HCT116 (cell line): Measurements from ENCODE around the gene GPC5.

Source experiments
- CBX3 ChIP-seq: IDR thresholded peaks from 2 replicates; pipeline ENCODE4 v1.6.1; 2012; ENCODE audit warnings: low read depth
- CEBPB ChIP-seq: IDR thresholded peaks from 2 replicates; pipeline ENCODE4 v1.6.1; 2012; ENCODE audit warnings: low read depth
- EZH2 ChIP-seq: fragments of 200-600 bp; sonication (generic); IDR thresholded peaks from 2 replicates; pipeline ENCODE4 v1.6.1; 2017; ENCODE audit warnings: antibody characterized with exemption, mixed run types
- JUND ChIP-seq: IDR thresholded peaks from 2 replicates; pipeline ENCODE4 v1.6.1; 2012
- POLR2A ChIP-seq: IDR thresholded peaks from 2 replicates; pipeline ENCODE4 v1.7.0; 2011; ENCODE audit warnings: borderline replicate concordance; ENCODE audit not compliant: insufficient read depth, insufficient read length; ENCODE audit errors: extremely low read depth
- POLR2AphosphoS5 ChIP-seq: IDR thresholded peaks from 2 replicates; pipeline ENCODE4 v1.6.1; 2011; ENCODE audit warnings: mild to moderate bottlenecking, low read depth, low read length, moderate library complexity
- RAD21 ChIP-seq: IDR thresholded peaks from 2 replicates; pipeline ENCODE4 v1.6.1; 2012; ENCODE audit warnings: low read depth, mild to moderate bottlenecking
- YY1 ChIP-seq: IDR thresholded peaks from 2 replicates; pipeline ENCODE4 v1.6.1; 2011; ENCODE audit warnings: low read length, low read depth, moderate library complexity, mild to moderate bottlenecking; ENCODE audit not compliant: insufficient replicate concordance; ENCODE audit errors: extremely low read depth
- TF ChIP-seq, protein P1 (sequence below), 3 experiments: fragments of 200-600 bp in 1 of 3; sonication (generic) in 1 of 3; IDR thresholded peaks in 2 of 3; conservative IDR thresholded peaks in 1 of 3; 2 replicates each; pipeline ENCODE4 v1.5.1; 2012 to 2017; ENCODE audit warnings: low read depth in 2 of 3, low read length in 2 of 3, antibody characterized with exemption in 1 of 3, borderline replicate concordance in 1 of 3, control low read depth in 1 of 3, mild to moderate bottlenecking in 1 of 3, mixed read lengths in 1 of 3, mixed run types in 1 of 3, moderate library complexity in 1 of 3; ENCODE audit not compliant: insufficient read depth in 1 of 3
- TF ChIP-seq, protein P2 (sequence below): IDR thresholded peaks from 2 replicates; pipeline ENCODE4 v1.6.1; 2011; ENCODE audit warnings: mild to moderate bottlenecking, low read length, moderate library complexity; ENCODE audit not compliant: insufficient replicate concordance; ENCODE audit errors: extremely low read depth
- TF ChIP-seq, protein P3 (sequence below): IDR thresholded peaks from 2 replicates; pipeline ENCODE4 v1.6.1; 2012

- TF ChIP-seq EZH2 (no peak), YY1 (no peak), POLR2A (no peak), JUND (no peak), POLR2AphosphoS5 (no peak), CBX3 (no peak), CEBPB (no peak), RAD21 (no peak)
- TF ChIP-seq, protein P1, sequence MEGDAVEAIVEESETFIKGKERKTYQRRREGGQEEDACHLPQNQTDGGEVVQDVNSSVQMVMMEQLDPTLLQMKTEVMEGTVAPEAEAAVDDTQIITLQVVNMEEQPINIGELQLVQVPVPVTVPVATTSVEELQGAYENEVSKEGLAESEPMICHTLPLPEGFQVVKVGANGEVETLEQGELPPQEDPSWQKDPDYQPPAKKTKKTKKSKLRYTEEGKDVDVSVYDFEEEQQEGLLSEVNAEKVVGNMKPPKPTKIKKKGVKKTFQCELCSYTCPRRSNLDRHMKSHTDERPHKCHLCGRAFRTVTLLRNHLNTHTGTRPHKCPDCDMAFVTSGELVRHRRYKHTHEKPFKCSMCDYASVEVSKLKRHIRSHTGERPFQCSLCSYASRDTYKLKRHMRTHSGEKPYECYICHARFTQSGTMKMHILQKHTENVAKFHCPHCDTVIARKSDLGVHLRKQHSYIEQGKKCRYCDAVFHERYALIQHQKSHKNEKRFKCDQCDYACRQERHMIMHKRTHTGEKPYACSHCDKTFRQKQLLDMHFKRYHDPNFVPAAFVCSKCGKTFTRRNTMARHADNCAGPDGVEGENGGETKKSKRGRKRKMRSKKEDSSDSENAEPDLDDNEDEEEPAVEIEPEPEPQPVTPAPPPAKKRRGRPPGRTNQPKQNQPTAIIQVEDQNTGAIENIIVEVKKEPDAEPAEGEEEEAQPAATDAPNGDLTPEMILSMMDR (IDR thresholded peaks at IDR 0.05 in 2 of 3, conservative IDR thresholded peaks at IDR 0.05 in 1 of 3; ENCODE audit: borderline replicate concordance in 1 of 3, insufficient read depth in 1 of 3, low read depth in 2 of 3, low read length in 2 of 3): no peak
- TF ChIP-seq, protein P2, sequence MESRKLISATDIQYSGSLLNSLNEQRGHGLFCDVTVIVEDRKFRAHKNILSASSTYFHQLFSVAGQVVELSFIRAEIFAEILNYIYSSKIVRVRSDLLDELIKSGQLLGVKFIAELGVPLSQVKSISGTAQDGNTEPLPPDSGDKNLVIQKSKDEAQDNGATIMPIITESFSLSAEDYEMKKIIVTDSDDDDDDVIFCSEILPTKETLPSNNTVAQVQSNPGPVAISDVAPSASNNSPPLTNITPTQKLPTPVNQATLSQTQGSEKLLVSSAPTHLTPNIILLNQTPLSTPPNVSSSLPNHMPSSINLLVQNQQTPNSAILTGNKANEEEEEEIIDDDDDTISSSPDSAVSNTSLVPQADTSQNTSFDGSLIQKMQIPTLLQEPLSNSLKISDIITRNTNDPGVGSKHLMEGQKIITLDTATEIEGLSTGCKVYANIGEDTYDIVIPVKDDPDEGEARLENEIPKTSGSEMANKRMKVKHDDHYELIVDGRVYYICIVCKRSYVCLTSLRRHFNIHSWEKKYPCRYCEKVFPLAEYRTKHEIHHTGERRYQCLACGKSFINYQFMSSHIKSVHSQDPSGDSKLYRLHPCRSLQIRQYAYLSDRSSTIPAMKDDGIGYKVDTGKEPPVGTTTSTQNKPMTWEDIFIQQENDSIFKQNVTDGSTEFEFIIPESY: no peak
- TF ChIP-seq, protein P3, sequence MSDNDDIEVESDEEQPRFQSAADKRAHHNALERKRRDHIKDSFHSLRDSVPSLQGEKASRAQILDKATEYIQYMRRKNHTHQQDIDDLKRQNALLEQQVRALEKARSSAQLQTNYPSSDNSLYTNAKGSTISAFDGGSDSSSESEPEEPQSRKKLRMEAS: no peak
Measured at GRCh38 chr13:91526543-91527033, 128.2 kb downstream of the GPC5 start.
